G401 (cell line): ENCODE measurements around the gene RELT. TPM values are rescaled to one million over a fixed set of nuclear protein-coding genes. Genes with fewer than 3 reads are reported as not detected.
"Not testable (repeated sequence)": the region's sequence is repeated elsewhere in the genome, so short reads cannot be mapped to it uniquely, and the experiment has no call there.

Source experiments
- DNase-seq: peaks from one replicate; pipeline ENCODE4 v3.0.0-alpha.2; 2015; ENCODE audit warnings: low spot score
- in situ Hi-C: cut with HindIII; loops from 2 replicates; pipeline ENCODE4 v1.10.0; 2016; ENCODE audit warnings: low sequenced_read_pairs, mixed read lengths
- total RNA-seq: library from RNA; depleted of rRNA; stranded (reverse); fragments of >200 nt; shearing (Covaris generic); gene quantifications from 2 replicates; pipeline ENCODE4 v1.2.3, GENCODE V29; 2014; rRNA removed

RELT gene
- total RNA-seq, 1 experiment from 2014 or later = 6.7 TPM

DNA sequence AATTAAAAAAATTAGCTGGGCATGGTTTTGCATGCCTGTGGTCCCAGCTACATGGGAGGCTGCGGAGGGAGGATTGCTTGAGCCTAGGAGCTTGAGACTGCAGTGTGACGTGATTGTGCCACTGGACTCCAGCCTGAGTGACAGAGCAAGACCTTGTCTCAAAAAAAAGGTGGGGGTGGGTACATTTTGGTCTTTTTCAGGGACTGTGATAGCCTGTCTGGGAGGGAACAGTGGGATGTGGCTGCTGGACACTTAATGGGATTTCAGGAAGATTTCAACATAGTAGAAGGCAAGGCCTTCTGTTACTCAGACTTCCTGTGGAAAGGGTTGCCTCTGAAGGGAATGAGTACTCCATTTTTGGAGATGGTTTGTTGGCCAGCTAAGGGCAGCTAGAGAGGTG lies 40.6 kb downstream of the RELT start:
- no peak for DNase-seq
- in situ Hi-C loops = no loop called here

DNA sequence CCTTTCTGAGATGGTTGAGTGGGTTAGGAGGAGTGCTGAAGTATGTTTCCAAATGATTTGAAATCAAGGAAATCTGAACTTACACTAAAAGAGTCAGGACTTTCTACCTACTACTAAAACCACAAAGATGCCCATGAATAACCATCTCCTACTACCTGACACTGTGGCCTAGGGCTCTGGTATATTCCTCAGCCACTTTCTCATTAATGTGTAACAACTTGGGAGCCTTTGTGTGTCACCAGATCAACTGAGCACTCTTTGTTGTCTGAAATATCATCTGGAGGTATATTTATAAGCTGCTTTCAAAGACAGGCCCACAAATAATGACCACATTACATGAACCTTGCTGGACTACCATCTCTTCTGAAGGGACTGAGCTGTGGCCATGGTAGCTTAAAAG lies 43.9 kb downstream of the RELT start:
- DNase-seq = no peak
- in situ Hi-C loops = no loop called here

DNA sequence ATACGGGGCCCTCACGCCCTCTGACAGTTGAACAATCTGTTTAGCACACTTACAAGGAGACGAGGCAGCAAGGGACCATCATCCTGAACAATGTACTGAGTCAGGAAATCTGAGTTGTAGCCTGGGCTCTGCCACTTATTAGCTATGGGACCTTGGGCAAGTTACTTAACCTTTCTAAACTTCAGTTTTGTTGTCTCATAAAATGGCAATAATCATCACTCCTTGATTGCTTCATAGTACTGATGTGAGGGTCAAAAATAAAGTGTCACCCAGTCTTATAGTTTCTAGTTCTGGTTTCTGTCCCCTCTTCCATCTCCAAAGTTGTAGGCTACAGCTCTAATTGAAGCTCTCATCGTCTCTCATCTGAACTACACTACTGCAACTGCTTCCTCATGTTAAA lies 46.7 kb downstream of the RELT start:
- no peak for DNase-seq
- in situ Hi-C loops = no loop called here

DNA sequence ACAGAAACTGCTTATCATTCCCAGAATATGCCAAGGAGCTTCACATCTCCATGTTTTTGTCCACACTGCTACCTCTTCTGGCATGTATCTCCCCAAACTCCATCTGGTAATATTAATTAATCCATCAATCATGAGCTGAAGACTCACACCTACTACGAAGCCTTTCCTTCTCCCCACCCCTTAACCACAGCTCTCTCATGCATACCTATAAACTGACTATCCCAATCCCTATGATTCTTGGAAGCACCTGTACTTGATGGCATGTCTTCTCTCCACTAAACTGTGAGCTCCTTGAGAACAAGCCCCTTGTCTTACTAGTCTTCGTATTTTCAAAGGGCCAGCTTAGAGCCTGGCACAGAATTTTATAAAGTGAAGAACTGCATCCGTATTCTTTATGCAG lies 47.3 kb downstream of the RELT start:
- no peak for DNase-seq
- in situ Hi-C loops = no loop called here

DNA sequence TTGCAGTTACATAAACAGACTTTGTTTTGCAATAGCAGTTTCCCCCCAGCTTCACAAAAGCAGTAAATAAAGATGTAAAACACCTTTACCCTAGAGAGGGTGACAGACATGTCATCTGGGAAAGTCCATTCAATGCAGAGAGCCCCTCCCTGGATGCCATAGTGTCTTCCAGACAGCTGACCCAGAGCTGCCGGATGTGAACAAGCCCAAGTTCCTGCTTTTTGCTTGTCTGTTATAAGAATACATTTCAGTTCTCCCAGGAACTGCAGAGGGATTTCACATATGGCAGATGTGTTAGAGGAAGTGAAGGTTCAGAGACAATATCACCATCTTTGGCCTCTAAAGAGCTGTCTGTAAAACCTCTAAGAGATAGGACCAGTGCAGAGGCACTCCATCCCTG lies 48.9 kb downstream of the RELT start:
- in situ Hi-C loops = loop anchor here (5.0 kb wide), 1 partner anchor 167 kb away; no protein-coding TSS in a partner anchor
- no peak for DNase-seq

DNA sequence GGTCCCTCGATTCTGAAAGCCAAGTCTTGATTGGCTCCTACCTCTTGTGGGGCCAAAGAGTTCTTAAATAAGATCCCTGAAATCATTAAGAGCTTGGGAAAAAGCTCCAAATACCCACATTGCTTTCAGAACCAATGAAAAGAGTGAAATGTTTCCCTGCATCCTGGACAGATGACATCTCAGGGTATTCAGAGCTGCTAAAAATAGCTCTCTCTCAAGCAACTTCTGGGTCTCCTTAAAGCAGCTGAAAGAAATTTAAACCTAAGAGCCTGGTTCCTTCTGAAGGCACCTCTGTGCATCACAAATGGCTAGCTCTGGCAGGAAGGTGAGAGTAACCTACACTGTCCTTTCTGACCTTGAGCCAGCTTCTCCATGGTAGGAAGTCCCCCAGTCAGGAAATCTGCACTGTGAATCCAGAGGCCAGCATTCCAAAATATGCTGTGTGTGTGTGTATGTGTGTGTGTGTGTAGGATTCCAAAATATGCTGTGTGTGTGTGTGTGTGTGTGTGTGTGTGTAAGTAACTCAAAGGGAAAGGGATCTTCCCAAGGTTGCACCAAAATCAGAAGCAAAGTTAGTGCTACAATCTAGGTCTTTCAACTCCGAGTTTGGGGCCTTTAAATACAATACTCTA lies 50.1 kb downstream of the RELT start:
- no peak for DNase-seq
- in situ Hi-C loops = loop anchor here (5.0 kb wide), 1 partner anchor 166 kb away; no protein-coding TSS in a partner anchor

DNA sequence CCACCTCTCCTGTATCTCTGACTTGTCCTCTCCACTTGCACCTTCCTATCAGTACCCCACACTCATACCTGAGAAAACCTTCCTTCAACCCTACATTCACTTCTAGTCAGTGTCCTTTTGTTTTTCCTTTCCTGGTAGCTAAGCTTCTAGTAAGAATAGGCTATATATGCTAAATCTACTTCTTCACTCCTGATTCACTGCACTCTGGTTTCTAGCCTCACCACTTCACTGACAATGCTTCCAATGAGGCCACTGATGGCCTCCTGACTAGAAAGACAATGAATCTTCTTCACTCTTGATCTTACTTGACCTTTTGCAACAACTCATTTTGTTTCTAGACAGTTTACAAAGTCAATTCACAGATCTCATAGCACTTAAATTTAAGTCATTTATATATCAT lies 52.0 kb downstream of the RELT start:
- DNase-seq = no peak
- in situ Hi-C loops = loop anchor here (5.0 kb wide), 1 partner anchor 164 kb away; no protein-coding TSS in a partner anchor

DNA sequence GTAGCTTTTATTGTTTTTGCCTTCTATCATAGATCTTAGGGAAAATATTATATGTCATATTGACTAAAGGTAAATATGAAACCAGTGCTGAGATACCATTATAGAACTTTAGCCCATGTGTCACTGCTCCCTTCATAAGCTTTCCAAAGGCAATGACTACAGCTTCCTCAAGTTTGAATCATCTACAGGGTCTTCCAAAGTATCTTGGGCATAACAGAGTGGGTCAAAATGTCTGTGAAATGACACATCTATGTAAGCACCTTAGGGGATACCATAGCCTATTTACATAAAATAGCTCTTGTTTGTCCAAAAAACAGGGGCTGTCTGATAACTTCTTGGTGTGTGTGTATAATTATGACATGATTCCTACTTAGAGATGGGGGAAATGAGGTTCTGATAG lies 52.5 kb downstream of the RELT start:
- in situ Hi-C loops = loop anchor here (5.0 kb wide), 1 partner anchor 164 kb away; no protein-coding TSS in a partner anchor
- no peak for DNase-seq

DNA sequence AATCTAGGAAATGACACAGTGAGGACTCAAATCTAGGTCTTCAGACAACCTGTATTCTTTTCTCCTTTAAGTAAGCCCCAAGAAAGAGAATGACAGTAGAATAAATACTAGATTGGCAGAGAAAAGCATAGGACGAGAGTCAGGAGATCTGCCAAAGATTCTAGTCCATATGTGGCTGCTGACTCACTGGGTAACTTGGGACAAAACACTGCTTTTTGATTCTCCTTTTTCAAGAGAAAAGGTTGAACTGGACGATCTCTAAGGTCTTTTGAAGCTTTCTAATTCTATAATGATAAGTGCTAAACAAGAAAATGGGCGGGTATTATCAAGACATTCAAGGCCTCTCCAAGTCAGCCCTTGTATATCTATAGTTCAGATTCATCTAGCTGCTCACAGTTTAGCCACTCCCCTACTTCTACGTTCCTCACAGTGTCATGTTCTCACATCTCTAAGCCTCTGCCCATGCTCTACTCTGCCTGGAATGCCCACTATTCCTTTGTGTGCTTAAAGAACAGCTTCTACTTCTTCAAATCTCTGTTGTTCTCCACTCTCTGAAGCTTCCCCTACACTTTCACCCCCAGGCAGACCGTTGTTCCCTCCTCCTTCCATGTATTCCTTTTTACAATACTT lies 53.0 kb downstream of the RELT start:
- in situ Hi-C loops = loop anchor here (5.0 kb wide), 1 partner anchor 163 kb away; no protein-coding TSS in a partner anchor
- DNase-seq = no peak

DNA sequence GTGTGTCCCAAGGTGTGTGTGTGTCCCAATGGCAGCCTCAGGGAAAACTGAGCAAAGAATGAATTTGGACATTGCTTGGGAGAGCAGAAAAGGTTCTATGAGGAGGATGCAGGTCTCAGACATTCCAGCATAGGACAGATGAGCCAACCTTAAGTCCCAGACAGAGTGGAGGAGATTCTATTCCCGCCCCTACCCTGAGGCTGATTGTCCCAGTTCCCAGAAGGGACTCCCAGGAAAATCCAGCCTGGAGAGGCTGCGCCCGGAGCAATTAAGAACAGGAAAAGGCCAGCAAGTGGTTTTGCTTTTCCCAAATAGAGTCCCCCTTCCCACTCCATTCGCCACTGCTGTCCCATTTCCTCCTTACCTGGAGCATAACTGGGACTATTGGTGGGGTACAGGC lies 54.1 kb downstream of the RELT start:
- no peak for DNase-seq
- in situ Hi-C loops = no loop called here

DNA sequence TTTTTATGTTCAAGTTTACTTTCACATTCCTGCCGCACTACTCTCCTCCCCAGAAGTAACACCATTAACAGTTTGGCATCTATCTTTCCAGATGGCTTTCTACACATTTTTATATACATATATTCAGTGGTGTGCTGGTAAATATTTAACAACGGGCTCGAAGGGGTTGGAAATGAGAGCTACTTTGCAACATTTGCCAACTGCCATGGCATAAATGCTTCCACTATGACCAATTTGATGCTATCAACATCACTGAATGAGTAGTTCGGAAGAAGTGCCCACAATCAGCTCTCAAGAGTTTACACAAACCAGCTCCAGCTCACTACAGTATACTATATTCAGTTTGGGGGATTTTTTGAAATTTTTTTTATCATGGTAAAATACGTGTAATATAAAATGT lies 55.2 kb downstream of the RELT start:
- in situ Hi-C loops = no loop called here
- no peak for DNase-seq

DNA sequence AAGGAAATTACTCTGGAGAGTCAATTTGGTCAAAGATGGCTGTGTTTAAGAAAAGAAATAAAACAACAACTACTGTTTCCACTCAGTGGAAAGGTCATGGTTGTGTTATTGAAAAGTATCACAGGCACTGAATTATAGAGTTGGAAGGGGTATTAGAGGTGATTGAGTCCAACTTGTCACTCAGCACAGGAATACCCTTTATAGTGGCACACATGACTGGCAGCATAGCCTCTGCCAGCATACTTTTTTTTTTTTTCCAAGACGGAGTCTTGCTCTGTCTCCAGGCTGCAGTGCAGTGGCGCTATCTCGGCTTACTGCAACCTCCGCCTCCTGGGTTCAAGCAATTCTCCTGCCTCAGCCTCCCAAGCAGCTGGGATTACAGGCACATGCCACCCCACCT lies 60.7 kb downstream of the RELT start:
- in situ Hi-C loops, DNase-seq: not testable (repeated sequence)

DNA sequence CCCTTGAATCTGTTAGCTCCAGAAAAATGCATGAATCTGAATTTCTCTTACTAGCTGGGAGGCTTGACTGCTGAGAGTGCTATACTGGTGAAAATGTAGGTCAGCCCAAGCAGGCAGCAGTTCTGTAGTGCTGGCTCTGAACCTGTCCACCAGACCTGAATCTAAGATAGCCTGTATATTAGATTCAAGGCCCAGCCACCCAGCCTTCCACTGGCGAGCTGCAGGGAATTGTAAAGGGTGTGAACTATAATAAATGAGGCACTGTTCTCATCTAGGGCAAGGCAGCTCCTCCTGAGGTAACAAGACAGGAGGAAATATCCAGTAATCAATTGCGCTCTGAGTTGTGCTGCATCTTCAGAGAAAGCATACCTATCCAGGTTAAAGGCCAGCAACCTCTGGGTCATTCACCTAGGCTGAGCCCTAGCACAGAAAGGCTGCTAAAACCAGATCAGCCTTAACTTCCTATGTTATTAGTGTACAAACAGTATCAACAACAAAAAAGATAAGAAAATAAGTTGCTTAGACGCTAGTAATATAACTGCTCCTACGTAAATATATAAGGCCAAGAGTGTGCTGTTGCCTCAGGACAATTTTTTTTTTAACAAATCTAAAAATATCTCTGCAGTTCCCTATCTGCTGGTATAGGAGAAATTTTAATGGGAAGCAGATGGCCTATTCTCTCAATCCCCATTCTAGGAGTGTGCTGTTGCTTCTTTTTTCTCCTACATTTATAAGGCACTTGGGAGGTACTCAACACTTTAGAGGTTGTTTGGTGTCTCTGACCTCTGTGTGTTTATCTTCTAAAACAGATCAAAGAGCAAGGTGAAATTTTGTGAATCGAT lies 63.0 kb downstream of the RELT start:
- in situ Hi-C loops = no loop called here
- DNase-seq = peak; percentile 91

DNA sequence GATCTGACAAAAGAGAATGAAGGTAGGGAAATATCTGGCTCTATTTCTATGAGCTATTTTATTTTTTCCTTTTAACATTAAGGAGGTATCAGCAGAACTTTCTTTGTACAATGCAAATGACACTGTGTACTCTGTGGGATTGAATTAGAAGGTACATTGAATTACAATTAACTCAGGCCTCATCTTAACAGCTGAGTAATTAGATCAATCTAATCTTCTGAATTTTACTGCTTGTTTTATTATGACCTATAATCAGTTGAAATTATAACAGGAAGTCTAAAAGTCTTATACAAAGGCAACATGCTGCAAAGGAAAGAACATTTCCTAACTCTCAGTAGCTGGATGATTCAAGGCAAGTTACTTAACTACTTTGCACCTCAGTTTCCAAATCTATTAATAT lies 69.8 kb downstream of the RELT start:
- no peak for DNase-seq

DNA sequence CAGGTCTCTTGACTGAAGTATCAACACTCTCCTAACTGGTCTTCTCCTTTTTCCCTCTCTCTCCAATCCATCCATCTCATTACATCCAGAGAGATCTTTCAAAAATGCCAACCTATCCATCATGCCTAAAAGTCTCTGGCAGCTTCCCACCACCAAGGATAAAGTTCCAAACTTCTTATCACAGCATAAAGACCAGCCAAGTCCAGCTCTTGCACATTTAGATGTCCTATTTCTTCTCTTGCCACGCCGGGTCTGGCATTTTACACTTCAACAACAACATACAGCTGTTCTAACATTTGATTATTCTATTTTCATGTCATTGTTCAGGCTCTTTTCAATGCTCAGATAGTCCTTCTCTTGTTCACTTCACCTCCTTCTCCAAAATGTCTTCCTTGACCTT lies 70.6 kb downstream of the RELT start:
- in situ Hi-C loops = no loop called here
- no peak for DNase-seq

More for the DNA sequence above, 69.8 kb downstream of the RELT start:
- in situ Hi-C loops = no loop called here

Other genes with a start within 250 kb of the RELT start
- 4.1 and 11.0 TPM in 2 replicates for gene FCHSD2, start 234.1 kb upstream of the RELT start, total RNA-seq
- gene P2RY2, start 158.1 kb upstream of the RELT start, total RNA-seq = not detected in 2 replicates
- not detected in 2 replicates for gene P2RY6, start 104.1 kb upstream of the RELT start, total RNA-seq
- gene ARHGEF17, start 68.1 kb upstream of the RELT start, total RNA-seq = 19.9 and 31.0 TPM in 2 replicates
- gene FAM168A, start 221.7 kb downstream of the RELT start, total RNA-seq = 12.4 and 16.7 TPM in 2 replicates